Ishikawa (cell line): ENCODE data around the gene AP1M2.
A peak's percentile ranks its signal among the peaks of the same experiment; 100 is the strongest.

Experiments
- CEBPB ChIP-seq: IDR thresholded peaks from 2 replicates; pipeline ENCODE4 v1.6.1; 2012
- CREB1 ChIP-seq: IDR thresholded peaks from 2 replicates; pipeline ENCODE4 v1.6.1; 2012; ENCODE audit warnings: low read depth
- EGR1 ChIP-seq: IDR thresholded peaks from 2 replicates; pipeline ENCODE4 v1.6.1; 2012
- EP300 ChIP-seq: IDR thresholded peaks from 2 replicates; pipeline ENCODE4 v1.6.1; 2012; ENCODE audit warnings: borderline replicate concordance
- FOXM1 ChIP-seq: IDR thresholded peaks from 2 replicates; pipeline ENCODE4 v1.6.1; 2012; ENCODE audit warnings: low read depth, borderline replicate concordance
- NFIC ChIP-seq: IDR thresholded peaks from 2 replicates; pipeline ENCODE4 v1.6.1; 2012
- RAD21 ChIP-seq: IDR thresholded peaks from 2 replicates; pipeline ENCODE4 v1.6.1; 2012; ENCODE audit warnings: low read depth
- TAF1 ChIP-seq: IDR thresholded peaks from 2 replicates; pipeline ENCODE4 v1.6.1; 2012; ENCODE audit warnings: low read depth, mild to moderate bottlenecking
- TCF12 ChIP-seq: IDR thresholded peaks from 2 replicates; pipeline ENCODE4 v1.6.1; 2012; ENCODE audit warnings: low read depth
- TEAD4 ChIP-seq: IDR thresholded peaks from 2 replicates; pipeline ENCODE4 v1.6.1; 2012
- YY1 ChIP-seq: IDR thresholded peaks from 2 replicates; pipeline ENCODE4 v1.6.1; 2012; ENCODE audit warnings: low read depth
- ZBTB7A ChIP-seq: IDR thresholded peaks from 2 replicates; pipeline ENCODE4 v1.6.1; 2012; ENCODE audit warnings: low read depth
- TF ChIP-seq, protein P1 (sequence below): IDR thresholded peaks from 2 replicates; pipeline ENCODE4 v1.6.1; 2012
- TF ChIP-seq, protein P2 (sequence below): IDR thresholded peaks from 2 replicates; pipeline ENCODE4 v1.6.1; 2012; ENCODE audit warnings: low read depth, mild to moderate bottlenecking
- TF ChIP-seq, protein P3 (sequence below): IDR thresholded peaks from 2 replicates; pipeline ENCODE4 v1.6.1; 2012

The AP1M2 gene

DNA sequence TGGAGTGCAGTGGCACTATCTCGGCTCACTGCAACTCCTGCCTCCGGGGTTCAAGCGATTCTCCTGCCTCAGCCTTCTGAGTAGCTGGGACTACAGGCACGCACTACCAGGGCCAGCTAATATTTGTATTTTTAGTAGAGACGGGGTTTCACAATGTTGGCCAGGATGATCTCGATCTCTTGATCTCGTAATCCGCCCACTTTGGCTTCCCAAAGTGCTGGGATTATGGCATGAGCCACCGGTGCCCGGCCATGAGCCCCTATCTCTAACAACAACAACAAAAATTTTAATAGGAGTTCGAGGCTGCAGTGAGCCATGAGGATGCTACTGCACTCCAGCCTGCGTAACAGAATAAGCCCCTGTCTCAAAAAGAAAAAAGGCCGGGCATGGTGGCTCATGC, 5.0 kb downstream of the AP1M2 start:
- TF ChIP-seq, protein P1, sequence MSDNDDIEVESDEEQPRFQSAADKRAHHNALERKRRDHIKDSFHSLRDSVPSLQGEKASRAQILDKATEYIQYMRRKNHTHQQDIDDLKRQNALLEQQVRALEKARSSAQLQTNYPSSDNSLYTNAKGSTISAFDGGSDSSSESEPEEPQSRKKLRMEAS = no peak
- no peak for TF ChIP-seq EGR1
- TF ChIP-seq YY1 = no peak
- TF ChIP-seq TCF12 = no peak
- TF ChIP-seq CEBPB = no peak
- TF ChIP-seq EP300 = no peak
- TF ChIP-seq, protein P2, sequence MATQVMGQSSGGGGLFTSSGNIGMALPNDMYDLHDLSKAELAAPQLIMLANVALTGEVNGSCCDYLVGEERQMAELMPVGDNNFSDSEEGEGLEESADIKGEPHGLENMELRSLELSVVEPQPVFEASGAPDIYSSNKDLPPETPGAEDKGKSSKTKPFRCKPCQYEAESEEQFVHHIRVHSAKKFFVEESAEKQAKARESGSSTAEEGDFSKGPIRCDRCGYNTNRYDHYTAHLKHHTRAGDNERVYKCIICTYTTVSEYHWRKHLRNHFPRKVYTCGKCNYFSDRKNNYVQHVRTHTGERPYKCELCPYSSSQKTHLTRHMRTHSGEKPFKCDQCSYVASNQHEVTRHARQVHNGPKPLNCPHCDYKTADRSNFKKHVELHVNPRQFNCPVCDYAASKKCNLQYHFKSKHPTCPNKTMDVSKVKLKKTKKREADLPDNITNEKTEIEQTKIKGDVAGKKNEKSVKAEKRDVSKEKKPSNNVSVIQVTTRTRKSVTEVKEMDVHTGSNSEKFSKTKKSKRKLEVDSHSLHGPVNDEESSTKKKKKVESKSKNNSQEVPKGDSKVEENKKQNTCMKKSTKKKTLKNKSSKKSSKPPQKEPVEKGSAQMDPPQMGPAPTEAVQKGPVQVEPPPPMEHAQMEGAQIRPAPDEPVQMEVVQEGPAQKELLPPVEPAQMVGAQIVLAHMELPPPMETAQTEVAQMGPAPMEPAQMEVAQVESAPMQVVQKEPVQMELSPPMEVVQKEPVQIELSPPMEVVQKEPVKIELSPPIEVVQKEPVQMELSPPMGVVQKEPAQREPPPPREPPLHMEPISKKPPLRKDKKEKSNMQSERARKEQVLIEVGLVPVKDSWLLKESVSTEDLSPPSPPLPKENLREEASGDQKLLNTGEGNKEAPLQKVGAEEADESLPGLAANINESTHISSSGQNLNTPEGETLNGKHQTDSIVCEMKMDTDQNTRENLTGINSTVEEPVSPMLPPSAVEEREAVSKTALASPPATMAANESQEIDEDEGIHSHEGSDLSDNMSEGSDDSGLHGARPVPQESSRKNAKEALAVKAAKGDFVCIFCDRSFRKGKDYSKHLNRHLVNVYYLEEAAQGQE = no peak
- no peak for TF ChIP-seq TEAD4
- no peak for TF ChIP-seq TAF1
- TF ChIP-seq, protein P3, sequence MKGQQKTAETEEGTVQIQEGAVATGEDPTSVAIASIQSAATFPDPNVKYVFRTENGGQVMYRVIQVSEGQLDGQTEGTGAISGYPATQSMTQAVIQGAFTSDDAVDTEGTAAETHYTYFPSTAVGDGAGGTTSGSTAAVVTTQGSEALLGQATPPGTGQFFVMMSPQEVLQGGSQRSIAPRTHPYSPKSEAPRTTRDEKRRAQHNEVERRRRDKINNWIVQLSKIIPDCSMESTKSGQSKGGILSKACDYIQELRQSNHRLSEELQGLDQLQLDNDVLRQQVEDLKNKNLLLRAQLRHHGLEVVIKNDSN = no peak
- no peak for TF ChIP-seq NFIC
- TF ChIP-seq RAD21 = no peak
- no peak for TF ChIP-seq FOXM1
- TF ChIP-seq ZBTB7A = no peak
- TF ChIP-seq CREB1 = no peak

DNA sequence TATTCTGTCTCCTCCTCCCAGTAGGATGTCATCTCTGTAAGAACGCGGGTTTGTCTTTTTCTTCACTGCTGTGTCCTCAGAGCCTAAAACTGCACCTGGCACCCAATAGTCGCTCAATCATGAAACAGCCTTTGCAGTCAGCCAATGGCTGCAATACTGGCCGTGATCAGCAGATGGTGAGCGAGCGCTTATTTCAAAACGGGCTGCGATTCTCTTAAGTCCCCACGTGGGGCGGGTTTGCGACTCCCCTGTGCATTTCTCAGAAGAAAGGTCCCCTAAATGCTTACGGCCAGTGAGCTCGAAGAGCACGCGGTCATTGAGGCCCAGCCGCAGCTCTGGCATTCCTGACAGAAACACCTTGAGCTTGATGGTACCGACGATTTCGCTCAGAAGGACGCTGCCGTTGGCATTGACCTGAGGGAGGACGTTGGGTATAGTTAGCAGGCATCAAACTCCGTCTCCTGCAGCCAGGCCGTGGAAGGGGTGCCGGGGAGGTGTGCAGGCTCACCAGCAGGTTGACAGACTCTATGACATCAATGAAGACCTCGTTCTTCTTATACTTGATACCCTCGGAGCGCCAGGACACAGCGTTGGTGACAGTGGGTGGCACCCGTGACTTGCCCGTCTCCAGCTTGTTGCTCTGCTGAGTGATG, 6.0 kb downstream of the AP1M2 start:
- TF ChIP-seq TAF1 = no peak
- peak; percentile 78 for TF ChIP-seq RAD21
- no peak for TF ChIP-seq TEAD4

DNA sequence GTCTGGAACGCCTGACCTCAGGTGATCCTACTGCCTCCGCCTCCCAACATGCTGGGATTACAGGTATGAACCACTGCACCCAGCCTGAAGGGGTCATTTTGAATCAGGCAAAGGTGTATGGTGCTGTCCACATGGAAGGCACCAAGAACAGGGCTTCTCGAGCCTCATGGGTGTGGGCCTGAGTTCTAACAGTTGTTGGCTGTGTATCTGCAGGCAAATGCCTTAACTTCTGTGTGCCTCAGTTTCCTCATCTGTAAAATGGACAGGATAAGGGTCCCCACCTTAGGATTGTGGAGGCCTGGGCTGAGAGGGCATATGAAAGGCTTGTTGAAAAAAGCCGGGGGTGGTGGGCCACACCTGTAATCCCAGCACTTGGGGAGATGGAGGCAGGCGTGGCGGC, 9.2 kb downstream of the AP1M2 start:
- TF ChIP-seq NFIC (no peak), YY1 (no peak), TEAD4 (no peak), EP300 (no peak), TCF12 (no peak), FOXM1 (no peak), EGR1 (no peak), CREB1 (no peak), RAD21 (no peak), ZBTB7A (no peak), TAF1 (no peak), CEBPB (no peak)
- TF ChIP-seq, protein P1 = no peak
- TF ChIP-seq, protein P3 = no peak
- TF ChIP-seq, protein P2 = no peak

DNA sequence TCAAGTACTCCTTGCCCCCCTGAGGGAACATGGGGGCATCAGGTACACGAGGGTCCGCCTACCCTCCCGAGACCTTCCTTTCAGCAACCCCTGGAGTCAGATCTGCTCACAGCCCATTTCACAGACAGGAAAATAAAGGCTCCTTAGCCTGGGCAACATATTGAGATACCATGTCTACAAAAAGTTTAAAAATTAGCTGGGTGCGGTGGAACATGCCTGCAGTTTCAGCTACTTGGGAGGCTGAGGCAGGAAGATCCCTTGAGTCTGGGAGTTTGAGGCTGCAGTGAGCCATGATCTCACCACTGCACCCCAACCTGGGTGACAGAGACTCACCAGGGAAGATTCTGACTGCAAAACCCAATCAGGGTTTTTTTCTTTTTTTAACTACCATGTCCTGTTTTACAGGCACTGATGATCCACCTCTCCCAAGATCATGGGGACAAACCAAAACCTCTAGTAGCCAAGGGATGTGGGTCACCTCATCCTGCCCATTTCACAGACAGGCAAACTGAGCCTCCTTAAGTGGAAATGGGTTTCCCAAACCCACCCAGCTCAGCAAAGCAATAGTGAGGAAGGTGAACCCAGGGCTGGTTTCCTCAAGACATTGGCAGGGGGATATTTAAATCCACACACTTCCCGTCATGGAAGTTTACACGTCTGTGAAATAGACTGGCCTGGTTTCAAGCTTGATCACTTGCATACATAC, 11.9 kb downstream of the AP1M2 start:
- TF ChIP-seq EGR1 (no peak), YY1 (no peak), TEAD4 (no peak), CEBPB (no peak), FOXM1 (no peak), CREB1 (no peak), EP300 (no peak), NFIC (no peak)
- TF ChIP-seq, protein P2 = no peak
- TF ChIP-seq, protein P1 = no peak
- TF ChIP-seq, protein P3 = no peak
